DND-41 (cell line): ENCODE measurements around the gene SMOC2.

Experiments
- ATAC-seq: fragments of 200-7000 bp; cut with Tn5 transposase; 3 replicates; pipeline ENCODE4 v1.9.1; 2021; ENCODE audit warnings: low read depth; ENCODE audit not compliant: insufficient read depth
- DNase-seq: peaks from one replicate; pipeline ENCODE4 v3.0.0-alpha.2; 2020
- H2AFZ ChIP-seq: 2 replicates; pipeline ENCODE4 v1.6.0; 2012; ENCODE audit warnings: low read depth, low read length
- H3K27ac ChIP-seq: 2 replicates; pipeline ENCODE4 v1.5.1; 2012; ENCODE audit warnings: low read length, inconsistent platforms
- H3K27me3 ChIP-seq: fragments of 200-600 bp; sonication (generic); 2 replicates; pipeline ENCODE4 v1.6.0; 2012; ENCODE audit warnings: low read length, mild to moderate bottlenecking, inconsistent platforms; ENCODE audit not compliant: insufficient read depth, poor library complexity
- H3K36me3 ChIP-seq: 2 replicates; pipeline ENCODE4 v1.5.1; 2012; ENCODE audit warnings: low read length, inconsistent platforms; ENCODE audit not compliant: insufficient read depth
- H3K4me1 ChIP-seq: 2 replicates; pipeline ENCODE4 v1.5.1; 2012; ENCODE audit warnings: mild to moderate bottlenecking, low read length; ENCODE audit not compliant: insufficient read depth
- H3K4me2 ChIP-seq: 2 replicates; pipeline ENCODE4 v1.6.0; 2012; ENCODE audit warnings: mild to moderate bottlenecking, moderate library complexity, low read length, inconsistent platforms; ENCODE audit not compliant: insufficient read depth
- H3K4me3 ChIP-seq, 2 experiments: fragments of 200-600 bp in 1 of 2; shearing (Covaris generic) in 1 of 2; 2 replicates each; pipeline ENCODE4 v1.5.1; 2012 to 2016; ENCODE audit warnings: inconsistent platforms in 2 of 2, low read length in 2 of 2, mild to moderate bottlenecking in 2 of 2, low read depth in 1 of 2, moderate library complexity in 1 of 2
- H3K79me2 ChIP-seq: 2 replicates; pipeline ENCODE4 v1.6.0; 2012; ENCODE audit warnings: low read length, inconsistent platforms; ENCODE audit not compliant: insufficient read depth
- H3K9ac ChIP-seq: 2 replicates; pipeline ENCODE4 v1.6.0; 2012; ENCODE audit warnings: low read depth, mild to moderate bottlenecking, inconsistent platforms, low read length, moderate library complexity
- H3K9me3 ChIP-seq: 2 replicates; pipeline ENCODE4 v1.5.1; 2012; ENCODE audit warnings: low read length, moderate library complexity, mild to moderate bottlenecking, inconsistent platforms; ENCODE audit not compliant: insufficient read depth, severe bottlenecking
- H4K20me1 ChIP-seq: 2 replicates; pipeline ENCODE4 v1.6.0; 2012; ENCODE audit warnings: low read length; ENCODE audit not compliant: insufficient read depth
- EZH2 ChIP-seq: IDR thresholded peaks from 3 replicates; pipeline ENCODE4 v1.6.1; 2012; ENCODE audit warnings: borderline replicate concordance, low read depth, mild to moderate bottlenecking, moderate library complexity, low read length, inconsistent platforms; ENCODE audit not compliant: severe bottlenecking
- TF ChIP-seq, protein P1 (sequence below): IDR thresholded peaks from 2 replicates; pipeline ENCODE4 v1.5.1; 2012; ENCODE audit warnings: borderline replicate concordance, low read length, moderate library complexity, mild to moderate bottlenecking; ENCODE audit not compliant: poor library complexity, severe bottlenecking; ENCODE audit errors: extremely low read depth

The SMOC2 gene

DNA sequence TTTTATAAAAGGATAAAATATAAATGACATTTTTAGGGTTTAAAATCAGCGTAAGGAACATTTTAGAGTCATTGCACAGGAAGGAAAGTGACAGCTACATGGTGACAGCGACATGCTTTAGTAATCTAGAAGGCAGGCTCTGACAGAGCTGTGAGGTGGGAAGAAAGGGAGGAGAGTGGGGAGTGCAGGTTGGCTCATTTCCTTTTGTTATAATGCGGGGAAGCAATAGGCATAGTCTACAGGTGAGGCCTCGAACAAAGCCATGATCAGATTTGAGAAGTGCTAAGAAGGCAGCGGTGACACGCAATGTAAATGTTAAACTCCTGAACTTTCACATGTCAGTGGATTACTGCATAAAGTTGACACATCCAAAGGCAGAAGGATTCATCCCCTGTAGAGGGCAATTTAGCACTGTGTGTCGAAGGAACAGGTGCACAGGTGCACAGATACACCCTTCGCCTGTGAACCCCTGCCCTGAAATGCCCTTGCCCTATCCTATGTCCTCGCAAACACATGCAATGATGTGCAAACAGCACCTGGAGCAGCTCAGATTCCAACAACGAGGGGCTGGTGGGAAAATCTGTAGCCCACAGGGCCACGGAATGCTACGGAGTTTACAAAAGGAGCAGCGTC, 32.4 kb upstream of the SMOC2 start:
- H3K36me3 ChIP-seq, result no peaks in the 10 kb centered on the region
- no peak for DNase-seq
- no peaks in the 10 kb centered on the region for H4K20me1 ChIP-seq

GRCh38 chr6:168410035-168410434, 30.9 kb upstream of the SMOC2 start:
- DNase-seq, result no peak

More for the DNA sequence above, 32.4 kb upstream of the SMOC2 start:
- no peaks in the 10 kb centered on the region for H3K79me2 ChIP-seq
- no peak overlapping the region for H3K4me3 ChIP-seq
- no peaks in the 10 kb centered on the region for H3K9me3 ChIP-seq
- TF ChIP-seq, protein P1, sequence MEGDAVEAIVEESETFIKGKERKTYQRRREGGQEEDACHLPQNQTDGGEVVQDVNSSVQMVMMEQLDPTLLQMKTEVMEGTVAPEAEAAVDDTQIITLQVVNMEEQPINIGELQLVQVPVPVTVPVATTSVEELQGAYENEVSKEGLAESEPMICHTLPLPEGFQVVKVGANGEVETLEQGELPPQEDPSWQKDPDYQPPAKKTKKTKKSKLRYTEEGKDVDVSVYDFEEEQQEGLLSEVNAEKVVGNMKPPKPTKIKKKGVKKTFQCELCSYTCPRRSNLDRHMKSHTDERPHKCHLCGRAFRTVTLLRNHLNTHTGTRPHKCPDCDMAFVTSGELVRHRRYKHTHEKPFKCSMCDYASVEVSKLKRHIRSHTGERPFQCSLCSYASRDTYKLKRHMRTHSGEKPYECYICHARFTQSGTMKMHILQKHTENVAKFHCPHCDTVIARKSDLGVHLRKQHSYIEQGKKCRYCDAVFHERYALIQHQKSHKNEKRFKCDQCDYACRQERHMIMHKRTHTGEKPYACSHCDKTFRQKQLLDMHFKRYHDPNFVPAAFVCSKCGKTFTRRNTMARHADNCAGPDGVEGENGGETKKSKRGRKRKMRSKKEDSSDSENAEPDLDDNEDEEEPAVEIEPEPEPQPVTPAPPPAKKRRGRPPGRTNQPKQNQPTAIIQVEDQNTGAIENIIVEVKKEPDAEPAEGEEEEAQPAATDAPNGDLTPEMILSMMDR, result no peak
- TF ChIP-seq EZH2, result no peak
- no peak for ATAC-seq
- H2AFZ ChIP-seq, result no peak overlapping the region
- no peak overlapping the region for H3K4me2 ChIP-seq
- no peaks in the 10 kb centered on the region for H3K27me3 ChIP-seq
- no peak overlapping the region for H3K27ac ChIP-seq
- no peak overlapping the region for H3K9ac ChIP-seq
- H3K4me1 ChIP-seq, result no peaks in the 10 kb centered on the region

GRCh38 chr6:168410554-168411011, 30.4 kb upstream of the SMOC2 start:
- no peak overlapping the region for H3K9ac ChIP-seq
- no peaks in the 10 kb centered on the region for H3K9me3 ChIP-seq
- H3K27ac ChIP-seq, result no peak overlapping the region

More at GRCh38 chr6:168410035-168410434, 30.9 kb upstream of the SMOC2 start:
- no peak for ATAC-seq
- Histone ChIP-seq H3K4me1 (no peaks in the 10 kb centered on the region), H4K20me1 (no peaks in the 10 kb centered on the region), H3K27me3 (no peaks in the 10 kb centered on the region), H3K79me2 (no peaks in the 10 kb centered on the region), H3K9me3 (no peaks in the 10 kb centered on the region), H2AFZ (no peak overlapping the region), H3K36me3 (no peaks in the 10 kb centered on the region), H3K4me3 (no peak overlapping the region), H3K4me2 (no peak overlapping the region), H3K27ac (no peak overlapping the region), H3K9ac (no peak overlapping the region)
- TF ChIP-seq, protein P1, result no peak
- no peak for TF ChIP-seq EZH2

More at GRCh38 chr6:168410554-168411011, 30.4 kb upstream of the SMOC2 start:
- Histone ChIP-seq H3K79me2 (no peaks in the 10 kb centered on the region), H3K4me2 (no peak overlapping the region), H3K36me3 (no peaks in the 10 kb centered on the region), H3K27me3 (no peaks in the 10 kb centered on the region), H4K20me1 (no peaks in the 10 kb centered on the region), H2AFZ (no peak overlapping the region), H3K4me1 (no peaks in the 10 kb centered on the region), H3K4me3 (no peak overlapping the region)
- TF ChIP-seq, protein P1, result no peak
- no peak for TF ChIP-seq EZH2
- ATAC-seq (no peak), DNase-seq (no peak)
